HG03571 (cell line): Measurements from ENCODE around the gene TTC21A.
"Not testable (repeated sequence)": the region's sequence is repeated elsewhere in the genome, so short reads cannot be mapped to it uniquely, and the experiment has no call there.

Source experiments
- ATAC-seq: cut with Tn5 transposase; IDR thresholded peaks from one replicate; pipeline ENCODE4 v1.9.1; 2021; ENCODE audit not compliant: unreplicated experiment

Gene TTC21A

DNA sequence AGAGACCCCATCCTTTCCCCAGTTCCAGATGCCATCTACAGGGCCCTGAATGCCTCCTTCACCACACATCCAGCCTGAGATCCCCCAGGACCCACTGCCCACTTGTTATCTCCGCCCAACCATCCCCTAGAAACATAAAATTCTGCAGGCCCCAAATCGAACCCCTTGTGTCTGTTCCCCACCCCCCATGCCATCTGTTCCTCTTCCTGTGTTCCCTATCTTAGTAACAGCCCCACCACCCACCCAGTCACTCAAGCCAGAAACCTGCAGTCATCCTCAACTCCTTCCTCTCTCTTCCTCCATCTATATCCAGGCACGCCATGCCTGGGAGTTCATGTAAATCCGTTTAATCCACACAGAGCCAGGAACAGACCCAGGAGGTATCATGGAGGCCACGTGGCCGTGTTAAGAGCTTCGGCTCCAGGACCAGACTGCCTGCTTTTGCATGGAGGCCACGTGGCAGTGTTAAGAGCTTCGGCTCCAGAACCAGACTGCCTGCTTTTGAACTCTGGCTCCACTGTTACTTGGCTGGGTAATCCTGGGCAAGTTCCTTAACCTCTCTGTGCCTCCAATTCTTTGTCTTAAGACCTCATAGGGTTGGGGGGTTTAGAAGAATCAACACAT, 41.1 kb downstream of the TTC21A start:
- peak; percentile 1 for ATAC-seq

DNA sequence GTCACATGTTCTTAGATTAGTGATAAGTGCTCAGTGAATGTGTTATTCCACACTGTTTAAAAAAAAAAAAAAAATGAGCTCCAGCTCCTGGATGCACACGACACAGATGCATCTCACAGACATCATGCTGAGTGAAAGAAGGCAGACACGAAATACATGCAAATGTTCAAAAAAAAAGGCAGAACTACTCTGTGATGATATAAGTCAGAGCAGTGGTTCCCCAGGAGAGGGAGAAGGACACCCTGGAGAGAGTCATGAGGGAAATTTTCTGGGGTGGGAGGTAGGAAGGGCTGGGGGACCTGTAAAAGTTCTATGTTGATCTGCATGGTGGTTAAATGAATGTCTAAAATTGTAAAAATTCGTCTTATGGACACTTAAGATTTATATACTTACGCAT, 41.6 kb downstream of the TTC21A start:
- ATAC-seq: no peak

DNA sequence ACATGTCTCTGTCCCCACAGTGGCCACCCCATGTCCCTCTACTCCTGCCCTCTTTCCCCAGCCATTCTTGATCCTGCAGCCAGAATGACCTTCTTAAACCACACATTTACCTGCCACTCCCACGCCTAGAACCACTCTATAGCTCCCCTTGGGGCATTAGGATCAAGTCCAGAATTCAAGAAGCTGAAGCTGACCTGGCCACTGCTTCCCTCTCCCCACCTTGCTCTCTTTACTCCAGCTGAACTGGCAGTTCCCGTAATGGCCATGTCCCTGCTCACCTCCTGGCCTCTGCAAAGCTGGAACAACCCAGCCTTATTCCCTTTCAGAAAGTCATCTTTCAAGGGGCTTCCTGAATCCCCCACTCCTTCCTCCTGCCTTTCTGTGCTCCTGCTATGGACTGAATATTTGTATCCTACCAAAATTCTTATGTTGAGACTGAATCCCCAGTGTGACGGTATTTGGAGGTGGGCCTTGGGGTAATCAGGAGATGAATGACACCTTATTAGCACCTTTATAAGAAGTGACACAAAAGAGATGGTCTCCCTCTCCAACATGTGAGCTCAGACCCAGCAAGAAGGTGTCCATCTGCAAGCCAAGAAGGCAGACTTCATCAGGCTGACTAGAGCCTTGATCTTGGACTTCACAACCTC, 42.1 kb downstream of the TTC21A start:
- no peak for ATAC-seq

DNA sequence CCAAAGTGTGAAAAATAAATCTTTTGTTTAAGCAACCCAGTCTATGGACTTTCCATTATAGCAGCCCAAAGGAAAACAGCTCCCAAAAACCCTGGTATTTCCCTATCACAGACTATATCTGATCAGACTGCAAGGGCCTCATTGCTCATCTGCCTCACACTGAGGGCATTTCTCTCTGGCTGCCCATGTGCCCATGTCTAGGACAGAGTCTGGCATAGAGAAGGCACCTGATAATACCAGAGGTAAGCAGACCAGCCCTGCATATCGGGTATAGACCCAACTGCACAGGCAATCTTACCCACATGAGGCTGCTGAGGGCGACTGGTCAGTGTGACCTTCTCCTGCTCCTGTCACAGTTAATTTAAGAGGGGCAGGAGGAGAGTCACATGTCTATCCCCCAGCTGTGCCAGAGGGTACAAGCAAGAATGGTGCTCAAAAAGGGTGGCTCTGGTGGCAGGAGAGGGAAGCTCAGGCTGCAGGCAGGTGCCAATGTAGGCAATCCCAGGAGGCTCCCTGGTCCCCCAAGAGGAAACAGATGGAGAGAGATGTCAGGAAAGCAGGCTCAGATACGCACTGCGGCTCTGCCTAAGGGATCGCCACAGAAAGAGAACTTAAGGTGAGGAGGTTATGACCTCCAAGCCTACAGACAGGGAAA, 42.8 kb downstream of the TTC21A start:
- no peak for ATAC-seq

DNA sequence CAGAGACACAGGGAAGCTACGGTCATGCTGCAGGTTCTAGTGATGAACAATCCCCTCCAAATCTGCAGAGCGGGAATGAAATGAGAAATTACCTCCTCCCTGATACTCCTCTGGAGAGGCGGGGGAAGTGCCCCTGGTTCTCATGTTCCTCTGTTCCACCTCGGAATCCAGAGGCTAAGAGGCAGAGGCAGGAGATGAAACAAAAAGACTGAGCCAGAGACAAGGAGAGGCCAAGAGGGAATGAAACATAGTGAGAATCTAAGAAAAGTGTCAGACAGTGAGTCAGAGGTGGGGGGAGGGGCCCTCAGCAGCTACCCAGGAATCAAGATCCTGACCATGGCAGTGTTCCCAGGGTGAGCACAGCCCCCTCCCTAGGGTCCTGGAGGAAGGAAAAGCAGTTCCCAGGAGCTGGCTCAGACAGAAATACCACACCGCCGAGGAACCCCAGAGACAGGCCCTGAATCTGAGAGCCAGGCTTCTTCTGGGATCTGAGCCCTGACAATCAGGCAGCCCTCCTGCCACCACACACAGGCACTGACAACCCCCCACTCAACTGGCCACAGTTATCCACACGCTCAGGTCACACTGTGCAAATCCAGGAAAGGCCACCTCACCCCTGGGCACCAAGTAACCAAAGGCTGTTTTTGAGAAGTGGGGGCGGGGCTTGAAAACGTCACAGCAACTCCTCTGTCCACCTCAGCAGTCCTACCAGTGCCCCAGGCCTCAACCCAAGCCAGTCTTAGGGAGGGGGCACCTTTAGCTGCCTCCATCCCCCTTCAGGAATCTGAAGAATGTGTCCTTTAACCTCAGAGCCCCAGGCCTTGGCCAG, 43.5 kb downstream of the TTC21A start:
- ATAC-seq: no peak

DNA sequence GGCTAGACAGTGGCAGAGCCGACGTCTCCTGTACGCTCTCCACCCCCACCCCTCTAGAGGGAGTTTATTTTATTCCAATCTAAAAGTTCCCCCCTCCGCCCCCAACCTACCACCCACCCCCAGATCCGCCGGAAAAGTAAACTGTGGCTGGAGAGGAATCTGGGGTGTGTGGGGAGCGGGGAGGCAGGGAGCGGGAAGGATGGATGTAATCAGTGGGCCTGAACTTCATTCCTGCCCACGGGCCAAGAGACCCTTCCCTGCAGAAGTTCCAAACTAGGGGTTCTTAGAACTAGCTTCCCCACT, 46.4 kb downstream of the TTC21A start:
- no peak for ATAC-seq

DNA sequence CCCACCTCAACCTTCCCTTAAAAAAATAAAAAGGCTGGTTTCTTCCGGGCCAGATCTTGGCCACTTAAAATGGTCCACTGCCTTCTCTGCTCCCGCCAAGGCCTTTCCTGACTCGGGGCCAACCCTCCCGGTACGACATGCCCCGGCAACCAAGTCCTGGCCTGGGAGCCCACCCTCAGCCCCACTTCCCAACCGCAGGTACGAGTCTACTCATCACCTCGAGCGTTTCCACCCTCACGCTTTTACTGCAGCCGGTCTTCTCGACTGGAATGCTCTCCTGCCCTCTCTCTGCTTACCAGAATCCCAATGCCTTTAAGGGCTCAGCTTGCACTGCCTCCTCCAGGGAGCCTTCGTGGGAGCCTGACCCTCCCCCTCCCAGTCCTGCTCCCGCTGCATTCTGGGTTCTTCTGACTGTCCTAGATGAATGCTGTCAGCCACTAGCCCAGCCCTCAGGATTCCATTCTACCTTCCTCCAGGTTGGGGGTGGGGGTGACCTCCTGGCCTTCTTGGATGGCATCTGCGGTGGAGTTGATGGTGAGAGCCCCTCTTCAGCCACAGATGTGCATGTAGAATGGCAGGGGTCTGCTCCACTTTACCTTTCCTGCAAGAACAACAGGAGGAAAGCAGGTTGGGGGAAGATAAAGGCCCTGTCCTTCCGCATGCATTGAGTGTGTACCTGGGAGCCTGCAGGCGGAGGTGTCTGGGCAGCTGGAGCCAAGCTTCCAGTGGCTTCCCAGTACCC, 47.0 kb downstream of the TTC21A start:
- ATAC-seq: no peak

GRCh38 chr3:39156421-39156820, 48.9 kb downstream of the TTC21A start:
- ATAC-seq: no peak

GRCh38 chr3:39157359-39157758, 49.9 kb downstream of the TTC21A start:
- ATAC-seq: no peak

- no peak for ATAC-seq
These were observed 50.8 kb downstream of the TTC21A start for GRCh38 chr3:39158148-39158715.

GRCh38 chr3:39164414-39164813, 56.9 kb downstream of the TTC21A start:
- no peak for ATAC-seq

- ATAC-seq: no peak
These were observed 58.0 kb downstream of the TTC21A start for GRCh38 chr3:39165518-39165917.

GRCh38 chr3:39166134-39166710, 58.7 kb downstream of the TTC21A start:
- no peak for ATAC-seq

DNA sequence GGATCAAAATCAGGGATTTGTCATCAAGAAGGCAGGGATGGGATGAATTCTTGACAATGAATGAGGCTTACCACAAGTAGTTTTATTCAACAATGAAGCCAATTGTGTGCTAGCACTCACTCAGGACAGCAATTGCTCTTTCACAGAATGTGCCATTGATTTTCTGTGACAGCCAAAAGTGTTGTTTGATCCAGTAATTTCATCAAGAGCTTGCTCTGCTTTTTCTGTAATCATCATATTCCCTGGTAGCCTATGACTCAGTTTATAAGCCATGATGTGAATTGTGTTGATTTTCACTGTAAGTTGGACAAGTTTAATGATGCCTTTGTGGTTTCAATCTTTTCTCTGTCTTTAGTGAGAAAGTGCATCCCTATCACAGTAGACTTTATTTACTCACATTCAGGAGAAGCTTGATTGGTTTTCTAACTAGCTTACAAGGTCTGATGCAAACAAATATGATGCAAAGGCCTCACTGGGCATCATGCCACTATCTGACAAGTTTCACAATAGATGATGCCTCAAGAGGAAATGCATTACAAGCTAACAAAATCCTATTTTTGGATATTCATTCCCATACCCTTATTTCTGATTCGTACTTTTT, 59.6 kb downstream of the TTC21A start:
- no peak for ATAC-seq

GRCh38 chr3:39168156-39168780, 60.8 kb downstream of the TTC21A start:
- no peak for ATAC-seq

DNA sequence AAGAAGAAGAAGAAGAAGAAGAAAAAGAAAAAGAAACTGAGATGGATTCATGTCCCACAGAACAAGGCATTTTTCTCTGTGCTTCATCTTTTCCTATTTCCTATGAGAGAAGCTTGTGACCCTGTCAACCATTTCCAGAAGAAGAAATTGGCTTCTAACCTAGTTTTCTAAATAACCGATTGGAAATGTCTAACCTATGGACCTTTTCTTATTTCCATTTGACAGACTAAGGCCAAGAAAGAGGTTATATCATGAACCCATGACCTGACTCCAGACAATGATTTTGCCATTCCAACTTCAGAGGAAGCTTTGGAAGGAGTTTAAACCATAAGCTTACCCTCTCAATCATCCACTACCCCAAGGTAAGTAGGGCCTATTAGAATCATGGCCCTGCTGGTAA, 62.2 kb downstream of the TTC21A start:
- no peak for ATAC-seq

- ATAC-seq: no peak
These were observed 63.0 kb downstream of the TTC21A start for GRCh38 chr3:39170461-39170860.

DNA sequence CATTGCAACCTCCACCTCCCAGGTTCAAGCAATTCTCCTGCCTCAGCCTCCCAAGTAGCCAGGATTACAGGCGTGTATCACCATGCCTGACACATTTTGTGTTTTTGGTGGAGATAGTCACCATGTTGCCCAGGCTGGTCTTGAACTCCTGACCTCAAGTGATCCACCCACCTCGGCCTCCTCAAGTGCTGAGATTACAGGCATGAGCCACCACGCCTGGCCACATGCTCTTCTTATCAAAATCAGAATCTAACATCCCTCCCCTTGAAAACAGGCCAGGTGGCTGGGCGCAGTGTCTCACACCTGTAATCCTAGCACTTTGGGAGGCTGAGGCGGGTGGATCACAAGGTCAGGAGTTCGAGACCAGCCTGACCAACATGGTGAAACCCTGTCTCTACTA, 63.4 kb downstream of the TTC21A start:
- not testable (repeated sequence) for ATAC-seq

- ATAC-seq: no peak
These were observed 64.4 kb downstream of the TTC21A start for GRCh38 chr3:39171860-39172259.
